ENCODE results near the gene WSCD2. TPM values are rescaled to one million over a fixed set of nuclear protein-coding genes. Genes with fewer than 3 reads are reported as not detected.

WSCD2 gene
- total and polyA plus RNA-seq, 8 donors: 0.25 to 6.7 (median 1.4) TPM; not detected in 3

- 61 to 75% (median 74%) methylated on average over 3 of the region's 3 CpGs for WGBS, 5 donors
- Histone ChIP-seq H3K27me3 (peaks cover 0 to 36% (median 4%) of the 10 kb centered on the region in 3 donors), H3K9me3 (no peaks in the 10 kb centered on the region), H3K4me3 (no peak overlapping the region), H3K4me1 (no peaks in the 10 kb centered on the region), H3K27ac (no peak overlapping the region), H3K36me3 (no peaks in the 10 kb centered on the region)
- intact Hi-C loops (cut with DNase I; ENCODE audit: low total_unique reads): no loop called here
- DNase-seq: no peak
- no peak for TF ChIP-seq EP300 (IDR thresholded peaks at IDR 0.05)
- TF ChIP-seq POLR2A (IDR thresholded peaks at IDR 0.05): no peak
- TF ChIP-seq POLR2AphosphoS5 (IDR thresholded peaks at IDR 0.05): no peak
- no peak for TF ChIP-seq CTCF (IDR thresholded peaks at IDR 0.05)
These were observed 25.6 kb upstream of the WSCD2 start for GRCh38 chr12:108103517-108103916.

DNA sequence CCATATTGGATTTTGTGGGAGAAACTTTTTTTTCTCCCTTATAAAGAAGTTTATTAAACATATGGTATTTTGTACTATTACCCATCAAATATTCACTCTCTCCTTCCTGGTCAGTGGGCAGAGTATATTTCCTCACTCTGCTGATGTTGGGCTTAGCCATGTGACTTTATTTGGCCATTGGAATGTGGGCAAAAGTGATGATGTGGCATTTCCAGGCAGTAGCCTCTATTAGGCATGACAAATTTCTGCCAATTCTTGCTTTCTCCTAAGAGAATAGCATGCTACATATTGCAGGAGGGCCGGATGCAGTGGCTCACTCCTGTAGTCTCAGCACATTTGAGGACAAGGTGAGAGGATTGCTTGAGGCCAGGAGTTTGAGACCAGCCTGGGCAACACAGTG is 24.4 kb upstream of the WSCD2 start:
- intact Hi-C loops (cut with DNase I; ENCODE audit: low total_unique reads): no loop called here
- no peak for TF ChIP-seq EP300 (IDR thresholded peaks at IDR 0.05)
- TF ChIP-seq POLR2A (IDR thresholded peaks at IDR 0.05): no peak
- no peak for TF ChIP-seq CTCF (IDR thresholded peaks at IDR 0.05)
- TF ChIP-seq POLR2AphosphoS5 (IDR thresholded peaks at IDR 0.05): no peak
- peaks cover 0 to 32% (median 4%) of the 10 kb centered on the region in 3 donors for H3K27me3 ChIP-seq
- no peak overlapping the region for H3K4me3 ChIP-seq
- H3K4me1 ChIP-seq: no peaks in the 10 kb centered on the region
- 50 to 96% (median 80%) methylated on average over 1 of the region's 1 CpG for WGBS, 5 donors
- H3K9me3 ChIP-seq: no peaks in the 10 kb centered on the region
- H3K27ac ChIP-seq: no peak overlapping the region
- DNase-seq: no peak
- no peaks in the 10 kb centered on the region for H3K36me3 ChIP-seq

- DNase-seq: no peak
- no peaks in the 10 kb centered on the region for H3K9me3 ChIP-seq
- peaks cover 0 to 24% (median 4%) of the 10 kb centered on the region in 3 donors for H3K27me3 ChIP-seq
- no peak overlapping the region for H3K4me3 ChIP-seq
- WGBS, 5 donors: 80 to 96% (median 89%) methylated on average over 1 of the region's 1 CpG
- H3K4me1 ChIP-seq: no peaks in the 10 kb centered on the region
- H3K27ac ChIP-seq: no peak overlapping the region
- intact Hi-C loops (cut with DNase I; ENCODE audit: low total_unique reads): no loop called here
- H3K36me3 ChIP-seq: no peaks in the 10 kb centered on the region
- no peak for TF ChIP-seq POLR2AphosphoS5 (IDR thresholded peaks at IDR 0.05)
- TF ChIP-seq EP300 (IDR thresholded peaks at IDR 0.05): no peak
- no peak for TF ChIP-seq CTCF (IDR thresholded peaks at IDR 0.05)
- TF ChIP-seq POLR2A (IDR thresholded peaks at IDR 0.05): no peak
These were observed 22.5 kb upstream of the WSCD2 start for GRCh38 chr12:108106599-108106998.

- no peak for TF ChIP-seq POLR2AphosphoS5 (IDR thresholded peaks at IDR 0.05)
- TF ChIP-seq POLR2A (IDR thresholded peaks at IDR 0.05): no peak
- no peak for TF ChIP-seq EP300 (IDR thresholded peaks at IDR 0.05)
- TF ChIP-seq CTCF (IDR thresholded peaks at IDR 0.05): no peak
- WGBS, 5 donors: 64 to 88% (median 80%) methylated on average over 4 of the region's 4 CpGs
- H3K9me3 ChIP-seq: no peaks in the 10 kb centered on the region
- no peaks in the 10 kb centered on the region for H3K36me3 ChIP-seq
- DNase-seq: no peak
- peaks cover 0 to 21% (median 0%) of the 10 kb centered on the region in 3 donors for H3K27me3 ChIP-seq
- intact Hi-C loops (cut with DNase I; ENCODE audit: low total_unique reads): no loop called here
- H3K27ac ChIP-seq: no peak overlapping the region
- H3K4me3 ChIP-seq: no peak overlapping the region
- peaks cover 0 to under 1% (median 0%) of the 10 kb centered on the region in 4 donors for H3K4me1 ChIP-seq
These were observed 21.8 kb upstream of the WSCD2 start for GRCh38 chr12:108107293-108107692.

Data from stomach (tissue), 9 donors.